Stimulated activated CD4-positive, alpha-beta T cell treated with anti-CD3 and anti-CD28 coated beads, TNF-alpha, amount 100 ng/mL, for 48 hours (primary cell): ENCODE data around the gene GDF11.

Experiments
- DNase-seq, 3 donors: peaks; one replicate each; pipeline ENCODE4 v3.0.0-alpha.2; 2020; ENCODE audit warnings: low read depth in 3 of 3

GDF11 gene

DNA sequence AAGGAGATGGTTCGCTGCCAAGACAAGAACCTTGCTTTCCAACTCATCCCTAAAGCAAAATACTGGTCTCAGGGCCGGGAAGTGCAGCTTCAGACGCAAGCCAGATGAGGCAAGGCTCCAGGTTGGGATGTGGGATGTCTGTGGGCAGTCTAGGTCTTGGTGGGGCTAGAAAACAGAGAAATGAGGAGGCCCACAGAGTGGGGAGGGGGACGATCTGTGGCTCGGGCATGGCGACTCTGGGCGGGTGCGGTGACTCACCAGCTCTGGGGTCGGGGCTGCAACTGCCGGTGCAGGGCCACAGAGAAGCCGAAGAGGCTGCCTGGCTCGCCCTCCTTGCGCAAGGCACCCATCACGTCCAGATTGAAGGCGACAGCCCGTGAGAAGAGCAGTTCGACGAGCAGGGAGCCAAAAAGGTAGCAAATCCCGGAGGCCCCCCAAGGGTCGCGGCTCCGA, 35.7 kb upstream of the GDF11 start:
- DNase-seq: no peak

DNA sequence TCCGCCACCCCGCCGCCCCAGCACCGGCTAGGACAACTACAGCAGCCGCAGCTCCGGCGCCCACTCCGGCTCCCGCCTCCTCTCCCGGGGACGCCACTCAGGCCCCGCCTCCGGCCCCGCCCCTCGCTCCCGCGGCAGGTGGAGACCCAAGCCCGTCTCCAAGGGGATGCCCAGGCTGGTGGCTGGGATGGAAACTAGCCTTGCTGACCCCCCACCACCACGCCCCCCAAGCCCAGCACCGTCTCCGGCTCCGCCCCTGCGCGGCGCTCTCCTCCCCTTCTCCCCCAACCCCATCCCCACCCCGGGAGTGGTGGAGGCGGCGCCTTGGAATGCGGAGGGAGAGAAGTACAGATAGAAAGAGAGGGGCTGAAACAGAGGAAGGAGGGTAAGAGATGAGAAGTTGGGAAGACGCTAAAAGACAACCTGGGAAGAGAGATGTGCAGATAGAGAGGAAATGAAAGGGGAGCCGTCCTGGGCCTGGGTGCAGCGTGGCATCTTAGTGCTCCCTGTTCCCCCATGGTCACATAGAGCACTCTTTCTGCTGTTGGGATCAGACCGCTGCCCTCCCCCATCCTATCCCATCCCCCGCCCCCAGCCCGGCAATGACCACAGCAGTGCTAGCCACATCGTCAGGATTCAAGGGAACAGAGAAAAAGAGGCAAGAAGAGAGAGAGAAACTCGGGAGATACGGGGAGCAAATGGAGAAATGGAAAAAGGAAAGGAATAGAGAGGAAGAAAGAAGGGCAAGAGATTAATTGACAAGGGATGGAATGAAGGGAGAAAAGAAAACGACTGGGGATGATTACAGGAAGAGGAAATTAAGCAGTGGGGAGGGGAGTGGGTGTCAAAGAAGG, 34.9 kb upstream of the GDF11 start, which contains the start of gene ITGA7:
Gene ITGA7 (minus strand): TSS at position 64 of the 854 bp plus-strand sequence. CDS start 222 bp downstream, outside the sequence.
- DNase-seq: peak in 2 of 3 donors; percentile 32 to 50

DNA sequence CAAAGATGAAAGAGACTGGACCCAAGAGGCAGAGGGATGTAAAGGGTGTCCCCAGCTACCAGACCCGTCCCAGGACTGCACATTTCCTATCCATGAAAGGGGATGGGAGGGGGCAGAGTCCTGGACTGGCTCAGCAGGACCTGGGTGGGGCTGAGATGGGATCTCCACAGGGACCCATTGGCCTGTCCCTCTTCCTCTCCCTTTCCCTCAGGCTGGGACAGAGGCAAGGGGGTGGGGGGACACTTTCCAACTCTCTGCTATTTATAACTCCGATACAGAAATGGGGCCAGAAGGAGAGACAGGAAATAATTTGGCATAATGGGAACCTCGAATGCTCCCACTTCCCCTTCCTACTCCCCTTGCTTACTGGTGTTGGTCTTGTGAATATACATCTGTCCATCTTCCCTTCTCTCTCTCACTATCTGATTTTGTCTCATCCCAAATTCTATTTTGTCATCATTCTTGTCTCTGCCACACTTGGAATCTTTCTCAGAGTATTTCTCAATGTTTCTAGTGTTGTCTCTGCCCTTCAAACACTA, 34.2 kb upstream of the GDF11 start:
- DNase-seq: no peak

- no peak for DNase-seq
Measured at GRCh38 chr12:55711786-55712553, 31.0 kb upstream of the GDF11 start.

DNA sequence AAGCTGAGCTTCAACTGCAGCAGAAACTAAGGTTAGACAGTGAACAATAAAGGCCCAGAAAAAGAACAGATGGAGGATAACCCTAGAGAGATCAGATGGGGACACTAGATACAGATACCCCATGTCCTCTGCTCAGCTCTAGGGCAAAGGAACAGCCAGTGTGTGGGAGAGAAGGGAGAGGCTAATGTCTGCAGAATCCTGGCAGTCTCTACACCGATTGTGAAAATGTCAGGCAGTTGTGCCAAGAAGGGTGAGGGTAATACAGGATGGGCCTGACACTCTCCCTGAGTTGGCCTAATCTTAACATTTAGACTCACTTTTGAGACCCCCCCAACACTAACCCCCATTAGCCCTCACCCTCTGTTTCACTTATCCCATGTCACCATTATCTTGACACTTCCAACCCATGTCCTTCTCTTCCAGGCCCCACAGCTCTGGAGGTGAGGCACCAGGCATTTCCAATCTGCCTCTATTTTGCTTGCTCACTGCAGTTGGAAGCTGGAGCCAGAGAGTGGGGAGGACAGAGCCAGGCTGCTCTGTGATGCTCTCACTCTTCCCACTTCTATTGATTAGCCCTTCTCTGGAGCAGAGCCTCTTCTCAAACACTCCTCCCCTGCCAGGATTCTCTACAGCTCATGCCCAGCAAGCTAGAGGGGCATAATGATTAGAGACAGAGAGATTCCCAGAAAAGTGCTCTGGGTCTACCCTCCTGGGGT, 30.1 kb upstream of the GDF11 start:
- DNase-seq: no peak

DNA sequence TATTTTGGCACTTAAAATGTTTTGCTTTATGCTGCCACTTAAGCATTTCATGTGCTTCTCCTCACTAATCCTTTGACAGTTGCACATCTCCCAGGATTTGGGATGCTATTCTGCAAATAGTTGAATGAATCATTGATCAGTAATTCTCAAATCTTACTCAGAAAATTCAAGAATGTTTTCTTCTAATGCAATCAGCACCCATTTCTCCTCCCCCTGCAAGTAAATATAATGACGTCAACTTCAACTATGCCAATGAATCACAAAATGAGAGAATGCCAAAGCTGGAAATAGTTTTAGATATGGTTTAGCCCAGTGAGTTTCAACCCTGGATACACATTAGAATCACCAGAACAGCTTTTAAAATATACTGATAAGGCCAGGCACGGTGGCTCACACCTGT, 29.2 kb upstream of the GDF11 start:
- no peak for DNase-seq

DNA sequence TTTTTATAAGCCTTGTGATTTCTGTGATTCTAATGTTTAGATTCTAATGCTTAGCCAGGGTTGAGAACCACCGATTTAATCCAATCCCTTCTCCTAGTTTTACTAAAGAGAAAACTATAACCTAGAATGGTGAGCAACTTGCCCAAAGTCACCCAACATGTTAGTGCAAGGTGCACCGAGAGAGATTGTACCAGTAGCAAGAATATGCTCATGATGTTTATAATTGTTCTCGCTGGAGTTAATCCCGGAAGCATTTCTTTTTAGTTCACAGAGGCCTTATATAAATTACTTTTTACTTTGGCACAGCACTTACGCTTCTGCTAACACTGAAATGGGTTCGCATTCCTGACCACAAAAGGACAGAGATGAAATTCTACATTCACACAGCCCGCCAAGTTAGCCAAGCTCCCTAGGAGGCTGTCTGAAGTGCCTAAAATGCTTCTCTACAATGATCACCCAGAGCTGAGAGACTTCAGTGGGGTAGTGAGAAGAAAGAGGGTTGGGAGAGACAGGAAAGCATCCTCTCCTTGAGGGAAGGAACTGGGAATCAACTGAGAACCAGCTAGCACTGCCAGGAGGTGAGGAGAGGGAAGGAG, 27.7 kb upstream of the GDF11 start:
- no peak for DNase-seq

GRCh38 chr12:55715833-55716581, 26.9 kb upstream of the GDF11 start, which contains the start of gene BLOC1S1:
Gene BLOC1S1, plus strand, starts transcription at chr12:55716046. Its CDS starts 6 bp downstream, at chr12:55716052.
- DNase-seq: peak; percentile 90 to 96 (median 91)

- DNase-seq: no peak
Measured at GRCh38 chr12:55716582-55716957, 26.4 kb upstream of the GDF11 start.

DNA sequence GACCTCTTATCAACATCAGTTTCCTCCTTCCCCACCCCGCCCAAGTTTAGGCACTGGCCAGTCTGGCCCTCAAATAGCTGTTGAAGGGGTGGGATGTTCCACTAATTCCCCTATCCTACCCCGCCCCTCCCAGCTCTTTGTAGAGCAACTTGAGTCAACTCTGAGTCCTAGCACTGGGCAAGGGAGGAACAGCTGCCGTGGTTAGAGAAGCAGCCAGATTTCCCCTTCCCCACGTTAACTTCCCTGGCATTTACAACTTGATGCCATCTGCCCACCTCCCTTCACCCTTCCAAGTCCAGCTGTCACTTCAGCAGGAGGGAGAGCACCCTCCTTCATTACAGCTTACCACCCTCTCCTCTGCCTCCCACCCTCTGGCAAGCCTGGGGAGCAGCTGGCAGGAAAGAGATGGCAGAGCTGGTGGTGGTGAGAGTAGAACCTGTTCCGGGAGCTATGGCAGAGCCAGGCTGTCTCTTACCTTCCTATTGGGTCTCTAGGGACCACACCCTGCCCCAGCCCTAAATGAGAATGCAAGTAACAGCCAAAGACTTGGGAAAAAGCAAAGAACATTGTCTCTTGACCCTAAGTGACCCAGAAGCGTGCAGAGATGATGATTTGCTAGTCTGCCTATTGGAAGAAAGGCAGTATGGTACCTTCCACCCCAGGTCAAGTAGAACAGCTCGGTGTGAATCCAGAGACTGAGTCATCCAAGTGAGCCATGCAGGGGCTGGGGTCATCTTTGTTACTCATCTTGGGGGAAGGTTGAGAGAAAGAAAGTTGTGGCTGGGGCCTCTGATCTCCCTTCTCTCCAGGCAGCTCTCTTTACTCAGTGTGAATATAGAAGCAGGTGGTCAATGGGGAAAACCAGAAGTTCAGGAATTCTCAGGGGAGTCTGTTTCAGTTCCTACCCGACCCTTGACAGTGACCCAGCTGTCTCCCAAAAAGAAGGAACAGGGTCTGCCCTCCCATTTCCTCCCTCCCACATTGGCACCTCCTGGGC, 25.6 kb upstream of the GDF11 start:
- peak in 1 of 3 donors; percentile 33 for DNase-seq

DNA sequence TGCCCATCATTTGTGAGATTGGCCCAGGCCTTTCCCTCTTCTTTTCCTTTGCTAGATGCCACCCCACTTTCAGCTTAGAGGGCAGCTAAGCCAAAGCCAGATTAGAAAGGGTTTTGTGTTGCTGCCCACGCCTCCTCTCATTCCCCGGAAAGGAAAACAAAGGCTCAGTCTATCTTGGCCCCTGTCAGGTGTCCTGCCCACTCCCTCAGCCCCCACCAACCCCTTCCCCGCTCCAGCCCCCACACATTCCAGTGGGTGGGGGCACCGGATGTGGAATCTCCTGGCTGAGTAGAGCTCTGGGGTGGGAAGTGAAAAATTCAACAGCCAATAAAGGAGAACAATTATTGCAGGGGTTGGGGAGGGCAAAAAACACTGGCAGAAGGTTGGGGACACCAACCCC, 24.9 kb upstream of the GDF11 start:
- DNase-seq: no peak

GRCh38 chr12:55718624-55719275, 24.2 kb upstream of the GDF11 start:
- no peak for DNase-seq

DNA sequence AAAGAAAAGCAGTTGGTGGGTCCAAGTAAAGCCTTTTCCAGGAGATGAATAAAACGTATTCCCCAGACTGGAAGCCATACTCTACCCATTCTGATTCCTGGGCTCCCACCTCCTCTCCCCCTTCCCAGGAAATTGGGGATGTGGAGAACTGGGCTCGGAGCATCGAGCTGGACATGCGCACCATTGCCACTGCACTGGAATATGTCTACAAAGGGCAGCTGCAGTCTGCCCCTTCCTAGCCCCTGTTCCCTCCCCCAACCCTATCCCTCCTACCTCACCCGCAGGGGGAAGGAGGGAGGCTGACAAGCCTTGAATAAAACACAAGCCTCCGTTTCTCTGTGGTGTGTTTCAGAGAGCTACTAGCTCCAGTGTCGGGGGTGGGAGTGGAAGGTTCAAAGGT, 23.6 kb upstream of the GDF11 start:
- no peak for DNase-seq

DNA sequence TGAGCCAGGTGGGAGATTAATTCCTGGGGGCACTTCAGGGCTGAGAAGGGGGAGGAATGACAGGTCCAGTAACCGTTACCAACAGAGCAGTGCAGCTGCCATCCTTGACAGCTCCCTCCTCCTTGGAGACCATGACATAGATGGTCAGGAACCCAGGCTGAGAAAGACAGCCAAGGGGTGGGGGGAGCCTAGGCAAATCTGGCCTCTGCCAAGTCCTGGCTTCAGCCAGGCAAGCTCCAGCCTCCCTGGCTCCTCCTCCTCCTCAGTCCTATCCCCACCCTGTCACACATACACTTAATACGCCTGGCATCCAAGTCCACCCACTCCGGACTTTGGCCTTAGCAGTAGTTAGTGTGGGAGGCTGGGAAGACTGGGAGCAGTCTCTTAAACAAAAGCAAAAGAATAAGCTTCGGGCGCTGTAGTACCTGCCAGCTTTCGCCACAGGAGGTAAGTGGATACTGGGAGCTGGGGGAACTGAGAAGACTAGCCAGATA, 22.8 kb upstream of the GDF11 start, which contains the start of gene RDH5:
Gene RDH5 (plus strand): TSS at position 323 of the 494 bp plus-strand sequence. CDS start 792 bp downstream, outside the sequence.
- DNase-seq: no peak

DNA sequence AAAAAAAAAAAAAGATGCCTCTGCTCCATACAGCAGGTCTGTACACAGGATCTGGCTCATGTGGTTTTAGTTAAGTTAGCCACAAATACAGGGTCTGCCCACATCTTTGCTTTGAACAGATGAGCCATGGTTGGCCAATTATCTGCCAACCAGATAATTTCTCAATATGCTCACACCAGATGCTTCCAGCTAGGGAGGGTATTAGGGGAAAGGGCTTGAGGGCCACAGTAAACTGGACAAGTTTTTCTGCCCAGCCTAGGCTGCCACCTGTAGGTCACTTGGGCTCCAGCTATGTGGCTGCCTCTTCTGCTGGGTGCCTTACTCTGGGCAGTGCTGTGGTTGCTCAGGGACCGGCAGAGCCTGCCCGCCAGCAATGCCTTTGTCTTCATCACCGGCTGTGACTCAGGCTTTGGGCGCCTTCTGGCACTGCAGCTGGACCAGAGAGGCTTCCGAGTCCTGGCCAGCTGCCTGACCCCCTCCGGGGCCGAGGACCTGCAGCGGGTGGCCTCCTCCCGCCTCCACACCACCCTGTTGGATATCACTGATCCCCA, 22.0 kb upstream of the GDF11 start:
- DNase-seq: no peak

DNA sequence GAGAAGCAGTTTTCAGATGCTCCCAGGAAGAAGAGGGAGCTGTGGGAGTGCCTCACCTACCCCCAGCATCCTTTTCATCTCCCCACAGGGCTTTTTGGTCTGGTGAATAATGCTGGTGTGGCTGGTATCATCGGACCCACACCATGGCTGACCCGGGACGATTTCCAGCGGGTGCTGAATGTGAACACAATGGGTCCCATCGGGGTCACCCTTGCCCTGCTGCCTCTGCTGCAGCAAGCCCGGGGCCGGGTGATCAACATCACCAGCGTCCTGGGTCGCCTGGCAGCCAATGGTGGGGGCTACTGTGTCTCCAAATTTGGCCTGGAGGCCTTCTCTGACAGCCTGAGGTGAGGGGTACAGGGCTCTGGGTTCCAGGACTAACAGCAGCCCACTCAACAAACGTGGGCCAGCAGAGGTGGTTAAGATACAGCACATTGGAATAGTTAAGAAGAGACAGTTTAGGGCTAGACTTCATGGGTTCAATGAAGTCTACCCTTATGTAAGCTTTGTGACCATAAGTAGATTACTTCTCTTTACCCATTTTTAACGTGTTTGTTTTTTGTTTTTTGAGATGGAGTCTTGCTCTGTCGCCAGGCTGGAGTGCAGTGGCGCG, 21.2 kb upstream of the GDF11 start:
- DNase-seq: no peak

DNA sequence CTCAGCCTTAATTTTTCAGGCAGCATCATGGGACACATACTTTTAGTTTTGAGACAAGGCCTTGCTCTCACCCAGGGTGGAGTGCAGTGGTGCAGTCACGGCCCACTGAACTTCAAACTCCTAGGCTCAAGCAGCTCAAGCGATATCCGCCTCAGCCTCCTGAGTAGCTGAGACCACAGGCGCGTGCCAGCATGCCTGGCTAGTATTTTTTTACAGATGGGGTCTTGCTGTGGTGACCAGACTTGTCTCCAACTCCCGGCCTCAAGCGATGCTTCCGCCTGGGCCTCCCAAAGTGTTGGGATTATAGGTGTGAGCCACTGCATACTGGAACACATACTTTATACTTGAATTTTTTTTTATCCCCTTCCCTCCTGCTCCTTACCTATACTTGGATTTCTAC, 20.0 kb upstream of the GDF11 start:
- DNase-seq: no peak
